ENCODE results near the gene UNC5B. TPM values are rescaled to one million over a fixed set of nuclear protein-coding genes. Genes with fewer than 3 reads are reported as not detected.

The UNC5B gene
- total RNA-seq, 1 experiment from 2014 or later = 22.0 TPM

- peaks cover 20 to 25% of the 10 kb centered on the region in 2 experiments; a peak in 3 of 4 replicates for H3K4me1 ChIP-seq (ENCODE audit: control insufficient read depth in 1 of 2, insufficient read depth in 2 of 2, low read length in 2 of 2)
- no peak for DNase-seq (ENCODE audit: low read depth, low spot score)
- intact Hi-C loops (cut with micrococcal nuclease) = loop anchor here (5.0 kb wide), 1 partner anchor 348 kb away; no protein-coding TSS in a partner anchor
- ATAC-seq = no peak
- no peaks in the 10 kb centered on the region for H4K20me1 ChIP-seq (ENCODE audit: insufficient read depth)
- no peaks in the 10 kb centered on the region for H3K36me3 ChIP-seq (ENCODE audit: control insufficient read depth in 1 of 2, insufficient read depth in 2 of 2, low read length in 2 of 2)
- no peak overlapping the region for H3K4me2 ChIP-seq (ENCODE audit: low read length)
- RAD21 ChIA-PET (ENCODE audit: low non-redundant PET in 1 of 2, low total read pairs in 2 of 2, uncharacterized antibody in 2 of 2, unreplicated experiment in 2 of 2) = no interaction called here
- H3K4me3 ChIP-seq (replicated peaks in 1 of 2; ENCODE audit: low read depth in 1 of 2, low read length in 2 of 2) = no peak overlapping the region
- H3K27me3 ChIP-seq (ENCODE audit: insufficient read depth, low read length) = no peaks in the 10 kb centered on the region
- CTCF ChIA-PET = interaction anchor here (0.5 to 1.8 kb wide), 4 partner anchors 17 to 409 kb away, joined by 3 to 4 read pairs (median 3); partner anchors contain the start of gene UNC5B
- POLR2A ChIA-PET = no interaction called here
- H3K9me2 ChIP-seq (ENCODE audit: insufficient read depth) = no peaks in the 10 kb centered on the region
- H2AFZ ChIP-seq (ENCODE audit: low read depth, low read length, poor library complexity, severe bottlenecking) = no peak overlapping the region
- no peaks in the 10 kb centered on the region for H3K79me2 ChIP-seq (ENCODE audit: insufficient read depth, low read length)
- no peaks in the 10 kb centered on the region for H3K9me3 ChIP-seq (ENCODE audit: control insufficient read depth in 1 of 2, insufficient read depth in 1 of 2, low read depth in 1 of 2, low read length in 2 of 2)
- H3K9ac ChIP-seq (ENCODE audit: low read length) = no peak overlapping the region
- no TSS peak for BruUV-seq (replicated peaks)
- TF ChIP-seq EZH2 (IDR thresholded peaks at IDR 0.05) (no peak), SIN3A (IDR thresholded peaks at IDR 0.05; ENCODE audit: low read depth) (no peak), CEBPB (IDR thresholded peaks at IDR 0.05; ENCODE audit: low read depth) (no peak), ZFX (IDR thresholded peaks at IDR 0.05) (no peak), ATF3 (IDR thresholded peaks at IDR 0.05) (no peak), RAD21 (IDR thresholded peaks at IDR 0.05; ENCODE audit: low read depth) (no peak), ZBTB33 (IDR thresholded peaks at IDR 0.05; ENCODE audit: extremely low read depth, insufficient replicate concordance, low read length) (no peak)
- no peak overlapping the region for H3K27ac ChIP-seq (ENCODE audit: low read depth, low read length)
Measured at GRCh38 chr10:71274901-71275796, 62.8 kb downstream of the UNC5B start.

Data from HCT116 (cell line).